Astrocyte of the cerebellum (primary cell): ENCODE results near the gene LYPD5.

Experiments
- DNase-seq: peaks from one replicate; pipeline ENCODE4 v3.0.0-alpha.2; 2011; ENCODE audit warnings: low read depth
- H3K4me3 ChIP-seq: 2 replicates; pipeline ENCODE4 v1.5.1; 2011; ENCODE audit warnings: mild to moderate bottlenecking, low read depth, low read length, moderate library complexity
- CTCF ChIP-seq: IDR thresholded peaks from 2 replicates; pipeline ENCODE4 v1.5.1; 2012; ENCODE audit warnings: low read length, low read depth, moderate library complexity, mild to moderate bottlenecking; ENCODE audit errors: missing control alignments
- in situ Hi-C: cut with HindIII; loops from 2 replicates; pipeline ENCODE4 v1.10.0; 2017; ENCODE audit warnings: low sequenced_read_pairs

The LYPD5 gene

GRCh38 chr19:43749152-43749551 is 53.1 kb downstream of the LYPD5 start:
- no peak for DNase-seq
- no peak for TF ChIP-seq CTCF
- in situ Hi-C loops, result no loop called here
- no peak overlapping the region for H3K4me3 ChIP-seq

GRCh38 chr19:43748685-43749084 is 53.6 kb downstream of the LYPD5 start:
- TF ChIP-seq CTCF, result no peak
- in situ Hi-C loops, result no loop called here

GRCh38 chr19:43748205-43748594 is 54.0 kb downstream of the LYPD5 start:
- in situ Hi-C loops, result no loop called here
- no peak overlapping the region for H3K4me3 ChIP-seq
- DNase-seq, result no peak
- TF ChIP-seq CTCF, result no peak

More at GRCh38 chr19:43748685-43749084, 53.6 kb downstream of the LYPD5 start:
- no peak for DNase-seq
- no peak overlapping the region for H3K4me3 ChIP-seq

DNA sequence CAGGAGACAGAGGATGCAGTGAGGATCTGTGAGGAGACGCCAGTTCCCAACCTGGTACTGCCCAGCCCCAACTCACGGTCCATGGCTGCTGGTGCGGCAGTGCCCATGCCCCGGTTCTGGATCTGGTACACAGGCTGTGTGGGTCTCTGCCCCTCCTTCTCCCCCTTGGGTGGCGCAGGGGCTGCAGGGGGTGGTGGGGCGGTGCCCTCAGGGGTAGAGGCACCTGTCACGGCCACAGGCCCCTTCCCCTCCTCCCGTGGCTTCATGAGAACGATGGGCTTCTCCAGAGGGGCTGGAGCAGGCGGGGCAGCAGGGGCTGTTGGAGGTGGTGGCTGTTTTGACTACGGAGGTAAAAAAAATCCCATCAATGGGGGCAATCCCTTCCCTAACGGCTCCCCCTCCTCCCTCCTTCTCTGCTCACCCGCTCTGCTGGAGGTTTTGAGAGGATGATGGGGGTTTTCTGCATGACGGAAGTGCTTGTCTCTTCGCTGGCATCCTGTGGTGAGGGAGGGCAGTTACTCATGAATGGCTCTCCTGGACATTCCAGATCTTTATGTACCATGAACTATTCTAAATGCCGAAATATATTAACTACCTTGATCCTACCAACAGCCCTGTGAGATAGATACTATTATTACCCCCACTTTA is 54.6 kb downstream of the LYPD5 start:
- no peak for DNase-seq
- in situ Hi-C loops, result no loop called here
- no peak for TF ChIP-seq CTCF

More for the DNA sequence above, 54.6 kb downstream of the LYPD5 start:
- H3K4me3 ChIP-seq, result no peak overlapping the region
